ENCODE measurements around the gene SIAH3.

Gene SIAH3

DNA sequence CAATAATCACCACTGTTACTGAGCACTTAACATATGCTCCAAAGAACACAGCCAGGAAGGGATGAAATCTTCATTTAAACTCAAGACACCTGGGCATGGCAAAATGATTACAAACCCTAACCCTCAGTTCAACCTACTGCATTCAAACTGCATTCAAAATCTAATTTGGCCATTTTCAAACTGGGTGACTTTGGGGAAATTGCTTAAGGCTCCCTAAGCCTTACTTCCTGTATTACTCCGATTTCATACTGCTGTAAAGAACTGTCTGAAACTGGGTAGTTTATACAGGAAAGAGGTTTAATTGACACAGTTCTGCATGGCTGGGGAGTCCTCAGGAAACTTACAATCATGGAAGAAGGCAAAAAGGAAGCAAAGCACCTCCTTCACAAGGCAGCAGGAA, 99.0 kb downstream of the SIAH3 start:
- Histone ChIP-seq H3K27me3 (replicated peaks; ENCODE audit: insufficient read depth, low read length) (no peaks in the 10 kb centered on the region), H2AFZ (ENCODE audit: low read length) (no peak overlapping the region), H3K27ac (ENCODE audit: low read length) (no peak overlapping the region), H3K79me2 (ENCODE audit: low read length) (no peaks in the 10 kb centered on the region), H3K9ac (ENCODE audit: low read length) (no peak overlapping the region), H3K36me3 (replicated peaks; ENCODE audit: insufficient read depth, low read length) (no peaks in the 10 kb centered on the region), H3K4me3 (ENCODE audit: low read length) (no peak overlapping the region), H3K9me3 (replicated peaks; ENCODE audit: insufficient read depth, low read length) (no peaks in the 10 kb centered on the region), H4K20me1 (ENCODE audit: insufficient read depth, low read length) (no peaks in the 10 kb centered on the region), H3K4me2 (ENCODE audit: low read depth, low read length) (no peak overlapping the region), H3F3A (ENCODE audit: insufficient read depth, low read length) (no peaks in the 10 kb centered on the region), H3K9me2 (replicated peaks; ENCODE audit: insufficient read depth, low read length) (no peaks in the 10 kb centered on the region), H3K4me1 (ENCODE audit: low read length) (no peaks in the 10 kb centered on the region)
- no peak for DNase-seq
- no peak for TF ChIP-seq EZH2phosphoT487 (IDR thresholded peaks at IDR 0.05; ENCODE audit: low read length)
- no peak for TF ChIP-seq EZH2 (optimal IDR thresholded peaks at IDR 0.05; ENCODE audit: low read depth, low read length)
- TF ChIP-seq, protein P1, sequence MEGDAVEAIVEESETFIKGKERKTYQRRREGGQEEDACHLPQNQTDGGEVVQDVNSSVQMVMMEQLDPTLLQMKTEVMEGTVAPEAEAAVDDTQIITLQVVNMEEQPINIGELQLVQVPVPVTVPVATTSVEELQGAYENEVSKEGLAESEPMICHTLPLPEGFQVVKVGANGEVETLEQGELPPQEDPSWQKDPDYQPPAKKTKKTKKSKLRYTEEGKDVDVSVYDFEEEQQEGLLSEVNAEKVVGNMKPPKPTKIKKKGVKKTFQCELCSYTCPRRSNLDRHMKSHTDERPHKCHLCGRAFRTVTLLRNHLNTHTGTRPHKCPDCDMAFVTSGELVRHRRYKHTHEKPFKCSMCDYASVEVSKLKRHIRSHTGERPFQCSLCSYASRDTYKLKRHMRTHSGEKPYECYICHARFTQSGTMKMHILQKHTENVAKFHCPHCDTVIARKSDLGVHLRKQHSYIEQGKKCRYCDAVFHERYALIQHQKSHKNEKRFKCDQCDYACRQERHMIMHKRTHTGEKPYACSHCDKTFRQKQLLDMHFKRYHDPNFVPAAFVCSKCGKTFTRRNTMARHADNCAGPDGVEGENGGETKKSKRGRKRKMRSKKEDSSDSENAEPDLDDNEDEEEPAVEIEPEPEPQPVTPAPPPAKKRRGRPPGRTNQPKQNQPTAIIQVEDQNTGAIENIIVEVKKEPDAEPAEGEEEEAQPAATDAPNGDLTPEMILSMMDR (IDR thresholded peaks at IDR 0.05; ENCODE audit: low read length): no peak

DNA sequence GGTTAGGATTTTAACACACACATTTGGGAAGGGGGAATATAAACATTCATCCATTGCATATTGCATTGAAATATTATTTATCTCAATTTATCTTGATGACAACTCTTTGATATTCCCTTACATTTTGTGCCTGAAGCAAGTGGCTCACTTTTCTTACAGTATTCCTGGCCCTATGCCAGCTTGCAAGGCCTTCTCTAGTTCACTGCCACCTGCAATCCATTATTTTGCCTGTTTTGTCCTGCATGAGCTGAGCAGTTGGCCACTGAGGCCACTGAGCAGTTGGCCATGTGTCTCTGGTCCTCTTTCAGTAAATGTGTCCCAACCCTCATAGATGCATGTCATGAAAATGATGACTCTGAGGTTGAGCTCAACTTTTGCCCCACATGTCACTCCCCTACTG, 99.7 kb downstream of the SIAH3 start:
- no peak overlapping the region for H2AFZ ChIP-seq (ENCODE audit: low read length)
- no peaks in the 10 kb centered on the region for H3K27me3 ChIP-seq (replicated peaks; ENCODE audit: insufficient read depth, low read length)

DNA sequence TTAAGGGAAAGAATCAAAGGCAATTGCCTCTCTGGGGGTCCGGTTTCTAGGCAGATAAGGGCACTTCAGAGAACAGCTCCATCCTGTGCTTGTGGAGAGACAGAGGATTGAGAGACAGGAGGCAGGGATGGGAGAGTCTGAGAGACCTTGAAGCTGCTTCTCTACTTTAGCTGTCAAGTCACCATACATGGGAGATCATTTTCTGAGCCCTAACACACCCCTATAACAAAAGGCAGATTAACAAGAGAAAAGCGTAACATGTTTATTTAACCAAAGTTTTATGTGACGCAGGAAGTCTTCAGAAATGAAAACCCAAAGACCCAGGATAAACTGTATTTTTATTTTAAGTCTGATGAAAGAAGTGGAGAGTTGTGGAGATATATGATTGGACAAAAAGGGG, 101.0 kb downstream of the SIAH3 start:
- Histone ChIP-seq H3K4me3 (ENCODE audit: low read length) (no peak overlapping the region), H3K36me3 (replicated peaks; ENCODE audit: insufficient read depth, low read length) (no peaks in the 10 kb centered on the region), H3K79me2 (ENCODE audit: low read length) (no peaks in the 10 kb centered on the region), H3K9ac (ENCODE audit: low read length) (no peak overlapping the region), H3K9me2 (replicated peaks; ENCODE audit: insufficient read depth, low read length) (no peaks in the 10 kb centered on the region), H3K27ac (ENCODE audit: low read length) (no peak overlapping the region), H2AFZ (ENCODE audit: low read length) (no peak overlapping the region), H3K9me3 (replicated peaks; ENCODE audit: insufficient read depth, low read length) (no peaks in the 10 kb centered on the region), H3K4me2 (ENCODE audit: low read depth, low read length) (no peak overlapping the region), H3K4me1 (ENCODE audit: low read length) (no peaks in the 10 kb centered on the region), H3K27me3 (replicated peaks; ENCODE audit: insufficient read depth, low read length) (no peaks in the 10 kb centered on the region), H3F3A (ENCODE audit: insufficient read depth, low read length) (no peaks in the 10 kb centered on the region), H4K20me1 (ENCODE audit: insufficient read depth, low read length) (no peaks in the 10 kb centered on the region)
- DNase-seq: no peak
- no peak for TF ChIP-seq EZH2phosphoT487 (IDR thresholded peaks at IDR 0.05; ENCODE audit: low read length)
- no peak for TF ChIP-seq EZH2 (optimal IDR thresholded peaks at IDR 0.05; ENCODE audit: low read depth, low read length)
- TF ChIP-seq, protein P1 (IDR thresholded peaks at IDR 0.05; ENCODE audit: low read length): no peak

More for the DNA sequence above, 99.7 kb downstream of the SIAH3 start:
- no peaks in the 10 kb centered on the region for H3K36me3 ChIP-seq (replicated peaks; ENCODE audit: insufficient read depth, low read length)
- no peak overlapping the region for H3K4me3 ChIP-seq (ENCODE audit: low read length)
- H3K9ac ChIP-seq (ENCODE audit: low read length): no peak overlapping the region
- no peak for TF ChIP-seq EZH2 (optimal IDR thresholded peaks at IDR 0.05; ENCODE audit: low read depth, low read length)
- no peak for TF ChIP-seq EZH2phosphoT487 (IDR thresholded peaks at IDR 0.05; ENCODE audit: low read length)
- TF ChIP-seq, protein P1 (IDR thresholded peaks at IDR 0.05; ENCODE audit: low read length): no peak
- H3K4me2 ChIP-seq (ENCODE audit: low read depth, low read length): no peak overlapping the region
- no peaks in the 10 kb centered on the region for H4K20me1 ChIP-seq (ENCODE audit: insufficient read depth, low read length)
- H3K27ac ChIP-seq (ENCODE audit: low read length): no peak overlapping the region
- H3K9me3 ChIP-seq (replicated peaks; ENCODE audit: insufficient read depth, low read length): no peaks in the 10 kb centered on the region
- H3K4me1 ChIP-seq (ENCODE audit: low read length): no peaks in the 10 kb centered on the region
- H3K79me2 ChIP-seq (ENCODE audit: low read length): no peaks in the 10 kb centered on the region
- H3F3A ChIP-seq (ENCODE audit: insufficient read depth, low read length): no peaks in the 10 kb centered on the region
- no peaks in the 10 kb centered on the region for H3K9me2 ChIP-seq (replicated peaks; ENCODE audit: insufficient read depth, low read length)
- DNase-seq: no peak
